Measurements from ENCODE around the gene LPP.
"Not testable (repeated sequence)": the region's sequence is repeated elsewhere in the genome, so short reads cannot be mapped to it uniquely, and the experiment has no call there.

LPP gene

GRCh38 chr3:188698436-188698835 lies 544.5 kb downstream of the LPP start:
- intact Hi-C loops (cut with DNase I): no loop called here
- DNase-seq: no peak

- DNase-seq: no peak
- intact Hi-C loops (cut with DNase I): no loop called here
These were observed 546.5 kb downstream of the LPP start for GRCh38 chr3:188700501-188700900.

GRCh38 chr3:188700918-188701317 lies 547.0 kb downstream of the LPP start:
- no peak for DNase-seq

GRCh38 chr3:188701485-188701969 lies 547.6 kb downstream of the LPP start:
- DNase-seq: peak in 9 of 42 donors; percentile 4 to 52 (median 18)
- intact Hi-C loops (cut with DNase I): no loop called here

More at GRCh38 chr3:188700918-188701317, 547.0 kb downstream of the LPP start:
- intact Hi-C loops (cut with DNase I): no loop called here

- intact Hi-C loops (cut with DNase I); DNase-seq: not testable (repeated sequence)
These were observed 548.1 kb downstream of the LPP start for GRCh38 chr3:188702028-188702427.

- intact Hi-C loops (cut with DNase I): no loop called here
- DNase-seq: no peak
These were observed 552.2 kb downstream of the LPP start for GRCh38 chr3:188706176-188706575.

GRCh38 chr3:188706599-188706998 lies 552.6 kb downstream of the LPP start:
- DNase-seq: no peak
- intact Hi-C loops (cut with DNase I): no loop called here

GRCh38 chr3:188707381-188708288 lies 553.7 kb downstream of the LPP start:
- intact Hi-C loops (cut with DNase I): no loop called here
- no peak for DNase-seq

GRCh38 chr3:188711881-188712247 lies 557.9 kb downstream of the LPP start:
- intact Hi-C loops (cut with DNase I): no loop called here

GRCh38 chr3:188712248-188712924 lies 558.4 kb downstream of the LPP start:
- intact Hi-C loops (cut with DNase I): no loop called here

More at GRCh38 chr3:188711881-188712247, 557.9 kb downstream of the LPP start:
- DNase-seq: no peak

GRCh38 chr3:188712991-188713390 lies 559.0 kb downstream of the LPP start:
- DNase-seq: no peak
- intact Hi-C loops (cut with DNase I): no loop called here

More at GRCh38 chr3:188712248-188712924, 558.4 kb downstream of the LPP start:
- peak in 2 of 42 donors; percentile 5 to 8 for DNase-seq

GRCh38 chr3:188719545-188719944 lies 565.6 kb downstream of the LPP start:
- intact Hi-C loops (cut with DNase I): no loop called here

GRCh38 chr3:188720215-188720614 lies 566.3 kb downstream of the LPP start:
- no peak for DNase-seq
- intact Hi-C loops (cut with DNase I): no loop called here

More at GRCh38 chr3:188719545-188719944, 565.6 kb downstream of the LPP start:
- DNase-seq: no peak

- DNase-seq: no peak
- intact Hi-C loops (cut with DNase I): no loop called here
These were observed 566.7 kb downstream of the LPP start for GRCh38 chr3:188720636-188721035.

- no peak for DNase-seq
- intact Hi-C loops (cut with DNase I): no loop called here
These were observed 567.4 kb downstream of the LPP start for GRCh38 chr3:188721312-188721711.

- intact Hi-C loops (cut with DNase I): no loop called here
- no peak for DNase-seq
These were observed 568.0 kb downstream of the LPP start for GRCh38 chr3:188721990-188722389.

- intact Hi-C loops (cut with DNase I): no loop called here
These were observed 569.0 kb downstream of the LPP start for GRCh38 chr3:188722963-188723362.

GRCh38 chr3:188727052-188727451 lies 573.1 kb downstream of the LPP start:
- intact Hi-C loops (cut with DNase I): no loop called here

More at GRCh38 chr3:188722963-188723362, 569.0 kb downstream of the LPP start:
- DNase-seq: no peak

GRCh38 chr3:188728371-188728896 lies 574.5 kb downstream of the LPP start:
- intact Hi-C loops (cut with DNase I): no loop called here
- no peak for DNase-seq

More at GRCh38 chr3:188727052-188727451, 573.1 kb downstream of the LPP start:
- no peak for DNase-seq

- no peak for DNase-seq
- intact Hi-C loops (cut with DNase I): no loop called here
These were observed 575.5 kb downstream of the LPP start for GRCh38 chr3:188729422-188729821.

Data from head of caudate nucleus (tissue), 42 donors.